Fibroblast of villous mesenchyme (primary cell): ENCODE data around the gene TGM1. TPM values are rescaled to one million over a fixed set of nuclear protein-coding genes. Genes with fewer than 3 reads are reported as not detected.
A peak's percentile ranks its signal among the peaks of the same experiment; 100 is the strongest.

Source experiments
- DNase-seq: peaks from one replicate; pipeline ENCODE4 v3.0.0-alpha.2; 2010; ENCODE audit warnings: low read depth
- H3K4me3 ChIP-seq: 2 replicates; pipeline ENCODE4 v1.5.1; 2011; ENCODE audit warnings: low read depth, mild to moderate bottlenecking, low read length
- total RNA-seq: library from RNA; depleted of rRNA; stranded (reverse); fragments of >200 nt; gene quantifications from 2 replicates; pipeline ENCODE4 v1.2.3, GENCODE V29; 2012
- TF ChIP-seq, protein P1 (sequence below): IDR thresholded peaks from 2 replicates; pipeline ENCODE4 v1.5.1; 2012; ENCODE audit warnings: low read depth, mild to moderate bottlenecking, low read length; ENCODE audit not compliant: insufficient read depth

Gene TGM1
- total RNA-seq, 1 donor: 2.2 TPM

DNA sequence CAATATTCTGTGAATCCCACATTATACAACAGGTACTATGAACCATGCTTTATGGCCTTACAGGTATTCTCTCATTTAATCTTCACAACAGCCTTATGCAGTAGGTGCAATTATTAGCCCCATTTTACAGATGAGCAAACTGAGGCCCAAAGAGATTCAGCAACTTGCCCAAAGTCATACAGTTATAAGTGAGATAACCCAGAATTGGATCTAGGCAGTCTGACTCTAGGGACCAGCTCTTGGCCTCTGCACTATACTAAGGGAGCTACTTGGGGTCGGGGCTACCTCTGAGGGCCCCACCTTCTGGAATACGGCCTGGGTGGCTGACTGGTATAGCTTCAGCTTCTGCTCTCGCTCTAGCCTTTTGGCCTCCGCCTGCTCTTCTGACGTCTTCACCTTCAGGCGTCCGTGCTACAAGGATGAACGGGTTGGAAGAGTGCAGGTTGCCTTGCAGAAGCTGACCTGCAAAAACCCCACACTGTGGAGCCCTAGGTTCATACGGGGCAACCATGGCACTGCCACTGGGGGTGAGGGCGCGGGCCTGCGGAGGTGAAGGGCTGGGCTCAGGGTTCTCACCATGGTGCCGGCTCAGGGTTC lies 7.7 kb upstream of the TGM1 start:
- TF ChIP-seq, protein P1, sequence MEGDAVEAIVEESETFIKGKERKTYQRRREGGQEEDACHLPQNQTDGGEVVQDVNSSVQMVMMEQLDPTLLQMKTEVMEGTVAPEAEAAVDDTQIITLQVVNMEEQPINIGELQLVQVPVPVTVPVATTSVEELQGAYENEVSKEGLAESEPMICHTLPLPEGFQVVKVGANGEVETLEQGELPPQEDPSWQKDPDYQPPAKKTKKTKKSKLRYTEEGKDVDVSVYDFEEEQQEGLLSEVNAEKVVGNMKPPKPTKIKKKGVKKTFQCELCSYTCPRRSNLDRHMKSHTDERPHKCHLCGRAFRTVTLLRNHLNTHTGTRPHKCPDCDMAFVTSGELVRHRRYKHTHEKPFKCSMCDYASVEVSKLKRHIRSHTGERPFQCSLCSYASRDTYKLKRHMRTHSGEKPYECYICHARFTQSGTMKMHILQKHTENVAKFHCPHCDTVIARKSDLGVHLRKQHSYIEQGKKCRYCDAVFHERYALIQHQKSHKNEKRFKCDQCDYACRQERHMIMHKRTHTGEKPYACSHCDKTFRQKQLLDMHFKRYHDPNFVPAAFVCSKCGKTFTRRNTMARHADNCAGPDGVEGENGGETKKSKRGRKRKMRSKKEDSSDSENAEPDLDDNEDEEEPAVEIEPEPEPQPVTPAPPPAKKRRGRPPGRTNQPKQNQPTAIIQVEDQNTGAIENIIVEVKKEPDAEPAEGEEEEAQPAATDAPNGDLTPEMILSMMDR: no peak
- no peak for DNase-seq
- H3K4me3 ChIP-seq: peak overlapping the region; percentile 95

DNA sequence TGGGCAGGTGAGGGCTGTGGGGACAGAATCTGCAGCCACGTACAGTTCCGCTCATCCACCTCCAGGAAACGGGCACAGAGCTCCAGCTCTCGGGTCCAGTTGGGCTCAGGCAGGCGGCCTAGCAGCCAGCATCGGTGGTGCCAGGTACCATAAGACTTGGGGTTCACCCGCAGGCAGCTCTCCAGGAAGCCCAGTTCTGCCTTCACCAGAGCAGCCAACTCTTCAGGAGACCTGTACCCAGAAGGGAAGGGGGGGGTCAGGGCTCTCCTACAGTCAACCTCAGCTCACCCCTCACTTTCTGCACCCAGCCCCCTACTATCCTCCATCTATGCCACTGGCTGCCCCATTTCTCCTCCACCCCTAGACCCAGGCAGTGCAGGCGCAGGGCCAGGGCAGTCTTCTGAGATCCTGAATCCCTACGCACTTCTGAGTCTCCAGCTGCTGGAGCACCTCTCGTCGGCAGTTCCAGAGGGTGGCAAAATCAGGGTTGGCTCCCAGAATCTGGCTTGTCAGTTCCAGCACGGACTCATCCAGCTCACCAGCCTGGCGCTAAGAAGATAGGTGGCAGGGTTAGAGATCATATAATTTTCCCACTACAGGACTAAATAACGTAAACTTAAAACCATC lies 7.0 kb upstream of the TGM1 start:
- TF ChIP-seq, protein P1: no peak
- H3K4me3 ChIP-seq: no peak overlapping the region
- no peak for DNase-seq

DNA sequence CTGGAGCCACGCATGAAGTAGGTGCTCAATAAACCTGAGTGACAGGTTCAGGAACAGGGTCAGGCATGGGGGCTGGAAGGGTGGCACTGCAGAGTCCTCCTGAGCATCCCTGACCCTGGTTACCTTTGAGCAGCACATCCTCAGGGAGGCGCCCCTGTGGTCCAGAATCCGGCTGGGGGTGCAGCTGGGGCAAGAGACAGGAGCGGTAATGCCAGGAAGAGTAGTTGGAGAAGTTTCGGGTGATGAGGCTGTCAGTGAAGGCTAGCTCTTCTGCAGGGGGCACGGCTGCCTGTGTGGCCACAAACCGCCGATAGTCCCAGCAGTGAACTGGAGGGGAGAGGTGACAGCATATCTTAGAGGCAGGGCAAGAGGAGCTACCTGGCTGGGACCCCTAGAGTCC lies 6.4 kb upstream of the TGM1 start:
- no peak overlapping the region for H3K4me3 ChIP-seq
- DNase-seq: no peak
- TF ChIP-seq, protein P1: no peak

GRCh38 chr14:24268225-24268624 lies 5.2 kb upstream of the TGM1 start:
- no peak for DNase-seq
- TF ChIP-seq, protein P1: no peak
- no peak overlapping the region for H3K4me3 ChIP-seq

GRCh38 chr14:24267516-24267915 lies 4.5 kb upstream of the TGM1 start:
- no peak overlapping the region for H3K4me3 ChIP-seq
- no peak for DNase-seq
- TF ChIP-seq, protein P1: no peak

GRCh38 chr14:24266344-24267244 lies 3.6 kb upstream of the TGM1 start:
- H3K4me3 ChIP-seq: no peak overlapping the region
- DNase-seq: no peak
- TF ChIP-seq, protein P1: no peak
